ENCODE measurements around the gene SAP30BP.

DNA sequence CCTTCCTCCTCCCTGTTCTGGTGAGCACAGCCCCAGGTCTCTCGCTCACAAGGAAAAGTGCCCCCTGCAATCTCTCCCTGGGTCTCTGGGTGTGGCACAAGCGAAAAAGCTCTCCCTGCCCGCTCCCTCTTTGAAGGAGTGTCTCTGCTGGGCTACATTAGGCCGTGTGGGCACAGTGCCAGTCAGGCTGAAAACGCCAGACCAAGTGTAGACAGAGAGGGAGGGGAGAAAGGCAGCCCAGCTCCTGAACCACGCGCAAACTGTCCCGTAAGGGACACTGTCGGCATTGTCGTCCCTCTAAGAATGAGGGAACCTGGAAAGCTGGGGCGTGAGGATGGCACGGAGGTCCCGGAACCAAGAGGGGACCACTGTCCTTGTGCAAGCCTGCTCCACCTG, 30.0 kb upstream of the SAP30BP start:
- no peak for TF ChIP-seq POLR2AphosphoS5 (IDR thresholded peaks at IDR 0.05; ENCODE audit: low read depth, low read length)
- no peak for TF ChIP-seq IRF2 (CRISPR knock-in tag; IDR thresholded peaks at IDR 0.05)
- no peak for TF ChIP-seq SMAD1 (CRISPR knock-in tag; IDR thresholded peaks at IDR 0.05; ENCODE audit: borderline replicate concordance, low read depth)
- no peak for TF ChIP-seq SMC3 (IDR thresholded peaks at IDR 0.05; ENCODE audit: low read length)
